Left ventricle myocardium inferior (tissue), 1 donor: ENCODE measurements around the gene WDR37. TPM values are rescaled to one million over a fixed set of nuclear protein-coding genes. Genes with fewer than 3 reads are reported as not detected.

ENCODE experiments used
- DNase-seq: peaks from one replicate; pipeline ENCODE4 v3.0.0-alpha.2; 2020
- H3K27ac ChIP-seq: fragments of 200-600 bp; replicated peaks from 2 replicates; pipeline ENCODE4 v1.8.0; 2021
- H3K27me3 ChIP-seq: fragments of 200-600 bp; 2 replicates; pipeline ENCODE4 v1.8.0; 2021; ENCODE audit warnings: low read depth
- H3K36me3 ChIP-seq: fragments of 200-600 bp; 2 replicates; pipeline ENCODE4 v1.8.0; 2021
- H3K4me1 ChIP-seq: fragments of 200-600 bp; 2 replicates; pipeline ENCODE4 v1.8.0; 2021
- H3K4me3 ChIP-seq: fragments of 200-600 bp; 2 replicates; pipeline ENCODE4 v1.8.0; 2021; ENCODE audit warnings: mild to moderate bottlenecking, moderate library complexity
- H3K9me3 ChIP-seq: fragments of 200-600 bp; replicated peaks from 2 replicates; pipeline ENCODE4 v1.8.0; 2021
- CTCF ChIP-seq: fragments of 200-600 bp; IDR thresholded peaks from 2 replicates; pipeline ENCODE4 v1.8.0; 2021; ENCODE audit warnings: antibody characterized with exemption, mild to moderate bottlenecking, borderline replicate concordance
- intact Hi-C: fragments of 100-400 bp; cut with micrococcal nuclease; formaldehyde crosslinking; loops from one replicate; pipeline ENCODE4 v1.11.0; 2022
- total RNA-seq: library from RNA; stranded (reverse); fragmentation: NEBNext Ultra II Directional; extraction: Animal tissue kit (Norgen Biotek cat#: 25700); gene quantifications from one replicate; pipeline ENCODE4 v1.2.1, GENCODE V29; 2021
- donor health status: DM: no; HTN: yes; CAD: no; lungs with severe emphysema.

WDR37 gene
- total RNA-seq, 1 donor from 2014 or later: 28.2 TPM

GRCh38 chr10:1068380-1069361, 12.5 kb downstream of the WDR37 start:
- no peak for TF ChIP-seq CTCF
- no peak for DNase-seq
- H3K27me3 ChIP-seq: no peaks in the 10 kb centered on the region
- H3K9me3 ChIP-seq: no peaks in the 10 kb centered on the region
- intact Hi-C loops: no loop called here
- H3K36me3 ChIP-seq: peaks cover 20% of the 10 kb centered on the region
- peaks cover 23% of the 10 kb centered on the region for H3K4me1 ChIP-seq
- H3K27ac ChIP-seq: no peak overlapping the region
- no peak overlapping the region for H3K4me3 ChIP-seq

- H3K27ac ChIP-seq: no peak overlapping the region
- H3K9me3 ChIP-seq: no peaks in the 10 kb centered on the region
- TF ChIP-seq CTCF: no peak
- no peak overlapping the region for H3K4me3 ChIP-seq
- no peaks in the 10 kb centered on the region for H3K27me3 ChIP-seq
- intact Hi-C loops: no loop called here
- H3K4me1 ChIP-seq: peaks cover 13% of the 10 kb centered on the region
- DNase-seq: no peak
- H3K36me3 ChIP-seq: peaks cover 30% of the 10 kb centered on the region
Observed at GRCh38 chr10:1070919-1071318, 14.7 kb downstream of the WDR37 start.

GRCh38 chr10:1074052-1074747, 18.0 kb downstream of the WDR37 start:
- Histone ChIP-seq H3K4me3 (no peak overlapping the region), H3K4me1 (peaks cover 13% of the 10 kb centered on the region), H3K36me3 (peaks cover 53% of the 10 kb centered on the region), H3K27me3 (no peaks in the 10 kb centered on the region), H3K27ac (no peak overlapping the region), H3K9me3 (no peaks in the 10 kb centered on the region)
- no peak for DNase-seq
- intact Hi-C loops: no loop called here
- no peak for TF ChIP-seq CTCF

- Histone ChIP-seq H3K4me3 (no peak overlapping the region), H3K4me1 (peaks cover 13% of the 10 kb centered on the region), H3K9me3 (no peaks in the 10 kb centered on the region), H3K36me3 (peaks cover 60% of the 10 kb centered on the region), H3K27me3 (no peaks in the 10 kb centered on the region), H3K27ac (no peak overlapping the region)
- TF ChIP-seq CTCF: peak; percentile 36
- intact Hi-C loops: no loop called here
- no peak for DNase-seq
Observed at GRCh38 chr10:1074748-1075308, 18.6 kb downstream of the WDR37 start.

- H3K4me1 ChIP-seq: peaks cover 2% of the 10 kb centered on the region
- no peak for TF ChIP-seq CTCF
- H3K4me3 ChIP-seq: no peak overlapping the region
- no peaks in the 10 kb centered on the region for H3K27me3 ChIP-seq
- no peak for DNase-seq
- H3K36me3 ChIP-seq: peaks cover 78% of the 10 kb centered on the region
- no peaks in the 10 kb centered on the region for H3K9me3 ChIP-seq
- intact Hi-C loops: no loop called here
- no peak overlapping the region for H3K27ac ChIP-seq
Observed at GRCh38 chr10:1078668-1079067, 22.5 kb downstream of the WDR37 start.
